22Rv1 (cell line): ENCODE data around the gene SIGLEC9.

Experiments used
- CTCF ChIP-seq: fragments of 450-650 bp; IDR thresholded peaks from 2 replicates; pipeline ENCODE4 v1.5.1; 2017; ENCODE audit warnings: mild to moderate bottlenecking
- ZFX ChIP-seq: fragments of 450-650 bp; IDR thresholded peaks from 2 replicates; pipeline ENCODE4 v1.6.1; 2017; ENCODE audit warnings: antibody characterized with exemption, borderline replicate concordance

DNA sequence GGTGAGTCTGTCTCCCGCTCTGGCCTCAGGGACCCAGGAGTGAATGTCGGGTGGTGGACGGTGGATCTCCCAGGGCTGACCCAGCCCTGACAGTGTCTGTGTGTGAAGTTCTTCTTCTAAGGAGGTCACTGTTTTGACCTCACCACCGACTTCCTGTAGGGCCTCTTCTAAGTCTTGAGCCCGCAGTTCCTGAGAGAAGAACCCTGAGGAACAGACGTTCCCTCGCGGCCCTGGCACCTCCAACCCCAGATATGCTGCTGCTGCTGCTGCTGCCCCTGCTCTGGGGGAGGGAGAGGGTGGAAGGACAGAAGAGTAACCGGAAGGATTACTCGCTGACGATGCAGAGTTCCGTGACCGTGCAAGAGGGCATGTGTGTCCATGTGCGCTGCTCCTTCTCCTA is 17.4 kb downstream of the SIGLEC9 start, which contains the start of gene SIGLEC7:
- no peak for TF ChIP-seq ZFX
- no peak for TF ChIP-seq CTCF
